Loucy (cell line): ENCODE measurements around the gene HDGFL2.

Source experiments
- H2AFZ ChIP-seq: fragments of 200-600 bp; sonication (generic); 2 replicates; pipeline ENCODE4 v1.6.0; 2016; ENCODE audit warnings: antibody characterized with exemption, mild to moderate bottlenecking, low read length, moderate library complexity
- H3F3A ChIP-seq: fragments of 200-600 bp; 2 replicates; pipeline ENCODE4 v1.6.0; 2016; ENCODE audit warnings: antibody characterized with exemption, low read depth, mild to moderate bottlenecking
- H3K27me3 ChIP-seq: fragments of 200-600 bp; sonication (generic); 2 replicates; pipeline ENCODE4 v1.6.1; 2014; ENCODE audit warnings: low read length, mild to moderate bottlenecking; ENCODE audit not compliant: insufficient read depth, poor library complexity, severe bottlenecking
- H3K36me3 ChIP-seq: fragments of 200-600 bp; sonication (generic); 2 replicates; pipeline ENCODE4 v1.6.1; 2016; ENCODE audit warnings: low read length; ENCODE audit not compliant: insufficient read depth
- H3K4me1 ChIP-seq: fragments of 200-600 bp; sonication (generic); 2 replicates; pipeline ENCODE4 v1.5.1; 2014; ENCODE audit warnings: low read length, mild to moderate bottlenecking; ENCODE audit not compliant: insufficient read depth, poor library complexity, severe bottlenecking
- H3K4me2 ChIP-seq: fragments of 200-600 bp; sonication (generic); 2 replicates; pipeline ENCODE4 v1.6.0; 2014; ENCODE audit warnings: antibody characterized with exemption, low read length, low read depth, mild to moderate bottlenecking; ENCODE audit not compliant: poor library complexity, severe bottlenecking
- H3K4me3 ChIP-seq: fragments of 200-600 bp; sonication (generic); 2 replicates; pipeline ENCODE4 v1.5.1; 2014; ENCODE audit warnings: low read length, mild to moderate bottlenecking, mixed read lengths; ENCODE audit not compliant: poor library complexity, severe bottlenecking
- H3K79me2 ChIP-seq: fragments of 200-600 bp; sonication (generic); 2 replicates; pipeline ENCODE4 v1.6.1; 2014; ENCODE audit warnings: low read length; ENCODE audit not compliant: insufficient read depth
- H3K9ac ChIP-seq: fragments of 200-600 bp; sonication (generic); 2 replicates; pipeline ENCODE4 v1.6.0; 2014; ENCODE audit warnings: mild to moderate bottlenecking, low read depth, low read length, moderate library complexity; ENCODE audit not compliant: poor library complexity, severe bottlenecking
- H3K9me2 ChIP-seq: fragments of 200-600 bp; sonication (generic); replicated peaks from 2 replicates; pipeline ENCODE4 v1.6.1; 2016; ENCODE audit warnings: low read depth, low read length, mixed read lengths
- H3K9me3 ChIP-seq: fragments of 200-600 bp; sonication (generic); 2 replicates; pipeline ENCODE4 v1.6.1; 2014; ENCODE audit warnings: mild to moderate bottlenecking, antibody characterized with exemption, low read length, low read depth; ENCODE audit not compliant: insufficient read depth
- H4K20me1 ChIP-seq: fragments of 200-600 bp; sonication (generic); 2 replicates; pipeline ENCODE4 v1.6.0; 2014; ENCODE audit warnings: antibody characterized with exemption, low read length, mild to moderate bottlenecking; ENCODE audit not compliant: insufficient read depth, poor library complexity, severe bottlenecking
- CTCF ChIP-seq: fragments of 200-600 bp; sonication (generic); conservative IDR thresholded peaks from 2 replicates; pipeline ENCODE4 v1.5.1; 2014; ENCODE audit warnings: mild to moderate bottlenecking, antibody characterized with exemption, low read length
- EZH2phosphoT487 ChIP-seq: fragments of 200-600 bp; IDR thresholded peaks from 2 replicates; pipeline ENCODE4 v1.6.1; 2018; ENCODE audit warnings: antibody characterized with exemption, mild to moderate bottlenecking, moderate library complexity, borderline replicate concordance

Gene HDGFL2

GRCh38 chr19:4548238-4548584 is 76.1 kb downstream of the HDGFL2 start:
- H3K4me1 ChIP-seq, result no peaks in the 10 kb centered on the region
- no peaks in the 10 kb centered on the region for H4K20me1 ChIP-seq
- H3K27me3 ChIP-seq, result no peaks in the 10 kb centered on the region
- H3K9me2 ChIP-seq, result no peaks in the 10 kb centered on the region
- H3F3A ChIP-seq, result no peaks in the 10 kb centered on the region
- no peak overlapping the region for H2AFZ ChIP-seq
- TF ChIP-seq CTCF (no peak), EZH2phosphoT487 (no peak)
- H3K9me3 ChIP-seq, result no peaks in the 10 kb centered on the region
- no peak overlapping the region for H3K4me3 ChIP-seq
- H3K4me2 ChIP-seq, result no peak overlapping the region
- no peak overlapping the region for H3K9ac ChIP-seq
- no peaks in the 10 kb centered on the region for H3K36me3 ChIP-seq
- no peaks in the 10 kb centered on the region for H3K79me2 ChIP-seq

GRCh38 chr19:4550018-4550417 is 77.9 kb downstream of the HDGFL2 start:
- Histone ChIP-seq H3F3A (no peaks in the 10 kb centered on the region), H3K4me2 (no peak overlapping the region), H3K9me3 (no peaks in the 10 kb centered on the region), H3K36me3 (no peaks in the 10 kb centered on the region), H3K9ac (no peak overlapping the region), H4K20me1 (no peaks in the 10 kb centered on the region), H3K9me2 (no peaks in the 10 kb centered on the region), H3K4me1 (no peaks in the 10 kb centered on the region), H2AFZ (no peak overlapping the region), H3K4me3 (no peak overlapping the region), H3K27me3 (no peaks in the 10 kb centered on the region), H3K79me2 (no peaks in the 10 kb centered on the region)
- TF ChIP-seq EZH2phosphoT487 (no peak), CTCF (no peak)

GRCh38 chr19:4550479-4551050 is 78.5 kb downstream of the HDGFL2 start:
- Histone ChIP-seq H2AFZ (no peak overlapping the region), H3K9ac (no peak overlapping the region), H3K36me3 (no peaks in the 10 kb centered on the region), H3K27me3 (no peaks in the 10 kb centered on the region), H3K79me2 (no peaks in the 10 kb centered on the region), H3F3A (no peaks in the 10 kb centered on the region), H3K9me3 (no peaks in the 10 kb centered on the region), H3K4me3 (no peak overlapping the region), H3K4me2 (no peak overlapping the region), H3K4me1 (no peaks in the 10 kb centered on the region), H4K20me1 (no peaks in the 10 kb centered on the region), H3K9me2 (no peaks in the 10 kb centered on the region)
- TF ChIP-seq CTCF, result no peak
- TF ChIP-seq EZH2phosphoT487, result no peak
